HG03520 (cell line): ENCODE results near the gene CXorf58.
"Not testable (repeated sequence)": the region's sequence is repeated elsewhere in the genome, so short reads cannot be mapped to it uniquely, and the experiment has no call there.

ENCODE experiments used
- ATAC-seq: cut with Tn5 transposase; IDR thresholded peaks from one replicate; pipeline ENCODE4 v1.9.1; 2021; ENCODE audit warnings: mild to moderate bottlenecking, moderate library complexity; ENCODE audit not compliant: unreplicated experiment

The CXorf58 gene

GRCh38 chrX:23952984-23953907, 45.4 kb downstream of the CXorf58 start:
- peak; percentile 96 for ATAC-seq

GRCh38 chrX:23953908-23954269, 46.1 kb downstream of the CXorf58 start:
- no peak for ATAC-seq

- ATAC-seq = no peak
Observed at GRCh38 chrX:23954396-23954795, 46.6 kb downstream of the CXorf58 start.

GRCh38 chrX:23959781-23960180, 52.0 kb downstream of the CXorf58 start:
- ATAC-seq = no peak

- no peak for ATAC-seq
Observed at GRCh38 chrX:23964191-23964590, 56.4 kb downstream of the CXorf58 start.

GRCh38 chrX:23965630-23966029, 57.8 kb downstream of the CXorf58 start:
- ATAC-seq = not testable (repeated sequence)

- no peak for ATAC-seq
Observed at GRCh38 chrX:23978491-23978890, 70.7 kb downstream of the CXorf58 start.

- no peak for ATAC-seq
Observed at GRCh38 chrX:23980011-23980441, 72.2 kb downstream of the CXorf58 start.

GRCh38 chrX:23981222-23981621, 73.4 kb downstream of the CXorf58 start:
- ATAC-seq = no peak

GRCh38 chrX:23981711-23982110, 73.9 kb downstream of the CXorf58 start:
- ATAC-seq = no peak

GRCh38 chrX:23982891-23983290, 75.1 kb downstream of the CXorf58 start:
- no peak for ATAC-seq
